NCI-H1694 treated with DMSO at 0.1 percent for 48 hours (cell line): Measurements from ENCODE around the gene PHACTR4.
"Not testable (repeated sequence)": the region's sequence is repeated elsewhere in the genome, so short reads cannot be mapped to it uniquely, and the experiment has no call there.

Experiments used
- DNase-seq: peaks from one replicate; lab custom pipeline; 2025; lab: John Stamatoyannopoulos, UW

PHACTR4 gene

GRCh38 chr1:28371010-28371377 lies 1.5 kb downstream of the PHACTR4 start:
- no peak for DNase-seq

GRCh38 chr1:28373450-28373849 lies 3.9 kb downstream of the PHACTR4 start:
- DNase-seq: not testable (repeated sequence)

- no peak for DNase-seq
These were observed 4.8 kb downstream of the PHACTR4 start for GRCh38 chr1:28374297-28374696.

- DNase-seq: not testable (repeated sequence)
These were observed 6.1 kb downstream of the PHACTR4 start for GRCh38 chr1:28375598-28375997.

GRCh38 chr1:28376195-28376594 lies 6.7 kb downstream of the PHACTR4 start:
- DNase-seq: not testable (repeated sequence)

- no peak for DNase-seq
These were observed 9.4 kb downstream of the PHACTR4 start for GRCh38 chr1:28378906-28379305.

GRCh38 chr1:28380394-28380793 lies 10.9 kb downstream of the PHACTR4 start:
- DNase-seq: no peak

GRCh38 chr1:28383785-28384184 lies 14.2 kb downstream of the PHACTR4 start:
- not testable (repeated sequence) for DNase-seq

- DNase-seq: no peak
These were observed 22.6 kb downstream of the PHACTR4 start for GRCh38 chr1:28392027-28392652.

- no peak for DNase-seq
These were observed 24.6 kb downstream of the PHACTR4 start for GRCh38 chr1:28394136-28394535.

- DNase-seq: no peak
These were observed 25.6 kb downstream of the PHACTR4 start for GRCh38 chr1:28395181-28395580.

GRCh38 chr1:28401760-28402159 lies 32.2 kb downstream of the PHACTR4 start:
- DNase-seq: no peak

- DNase-seq: no peak
These were observed 39.5 kb downstream of the PHACTR4 start for GRCh38 chr1:28409090-28409489.

GRCh38 chr1:28411656-28412055 lies 42.1 kb downstream of the PHACTR4 start:
- no peak for DNase-seq

- DNase-seq: no peak
These were observed 43.2 kb downstream of the PHACTR4 start for GRCh38 chr1:28412731-28413130.

GRCh38 chr1:28416509-28417194 lies 47.1 kb downstream of the PHACTR4 start:
- no peak for DNase-seq

GRCh38 chr1:28417441-28417922 lies 47.9 kb downstream of the PHACTR4 start:
- no peak for DNase-seq

- DNase-seq: no peak
These were observed 48.5 kb downstream of the PHACTR4 start for GRCh38 chr1:28417926-28418637.

GRCh38 chr1:28421744-28422143 lies 52.2 kb downstream of the PHACTR4 start:
- DNase-seq: no peak

- DNase-seq: no peak
These were observed 57.3 kb downstream of the PHACTR4 start for GRCh38 chr1:28426831-28427230.

- no peak for DNase-seq
These were observed 58.5 kb downstream of the PHACTR4 start for GRCh38 chr1:28428012-28428411.

- no peak for DNase-seq
These were observed 59.5 kb downstream of the PHACTR4 start for GRCh38 chr1:28428990-28429520.
